Measurements from ENCODE around the gene ELOVL5.
"Not testable (repeated sequence)": the region's sequence is repeated elsewhere in the genome, so short reads cannot be mapped to it uniquely, and the experiment has no call there.

The ELOVL5 gene

DNA sequence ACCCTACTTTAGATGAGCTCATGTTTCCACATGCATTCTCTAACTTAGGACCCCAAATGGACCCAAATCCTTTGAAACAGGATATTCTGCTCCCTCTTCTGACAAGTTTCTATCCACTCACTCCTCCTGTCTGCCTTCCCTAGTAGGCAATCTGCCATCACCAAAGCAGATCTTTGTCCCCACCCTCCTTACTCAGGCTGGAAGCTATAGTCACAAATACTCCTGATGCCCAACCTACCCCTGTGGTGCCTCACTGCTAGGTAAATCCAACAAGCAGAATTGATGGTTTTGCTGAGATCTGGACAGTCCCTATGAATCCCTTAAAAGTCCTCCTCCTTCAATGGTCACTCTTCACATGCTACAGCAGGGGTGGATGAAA, 21.7 kb downstream of the ELOVL5 start:
- DNase-seq: no peak

DNA sequence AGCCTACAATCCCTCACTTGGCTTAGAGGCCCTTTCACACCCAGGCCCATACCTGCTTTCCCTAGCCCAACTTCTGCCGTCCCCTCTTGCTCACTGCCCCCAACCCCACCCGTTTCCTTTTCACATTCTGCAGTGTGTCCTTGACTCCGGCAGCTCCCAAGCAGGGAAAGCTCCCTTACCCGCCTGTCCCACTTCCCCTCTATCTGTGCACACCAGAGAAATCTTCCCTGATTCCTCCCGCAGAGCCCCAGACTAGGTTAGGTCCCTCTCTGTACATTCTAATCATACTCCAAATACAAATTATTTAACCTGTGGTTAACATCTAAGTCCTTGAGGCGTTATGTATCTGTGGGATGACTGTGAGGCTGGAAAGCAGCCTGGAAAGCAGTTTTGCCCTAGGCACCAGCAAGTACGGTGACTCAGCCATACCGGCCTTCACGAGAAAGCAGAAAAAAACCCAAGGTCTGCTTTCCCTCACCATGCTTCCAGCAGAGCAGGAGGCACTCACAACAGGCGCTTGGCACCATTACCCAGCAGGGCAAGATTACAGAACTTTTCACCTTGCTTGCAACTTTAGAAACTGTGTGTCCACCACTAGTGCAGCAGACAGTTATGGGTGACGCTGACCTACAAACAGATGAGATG, 22.3 kb downstream of the ELOVL5 start:
- no peak for DNase-seq

DNA sequence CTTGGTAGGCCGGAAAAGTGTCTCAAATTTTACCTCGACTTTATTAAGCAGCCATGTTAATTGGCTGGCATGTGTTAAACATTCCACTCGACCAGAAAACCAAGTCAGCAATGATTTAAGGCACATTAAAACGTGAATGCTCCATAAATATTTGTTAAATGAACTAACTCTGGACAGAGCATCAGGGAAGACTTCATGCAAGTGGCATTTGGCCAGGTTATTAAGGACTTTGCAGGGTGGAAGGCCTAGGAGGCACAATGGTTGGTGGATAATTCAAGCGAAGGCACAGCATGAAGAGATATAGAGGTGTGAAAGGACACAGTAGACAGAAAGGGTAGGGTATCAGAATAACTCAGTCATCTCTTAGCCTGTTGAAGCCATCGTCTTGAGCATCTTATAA, 23.0 kb downstream of the ELOVL5 start:
- DNase-seq: no peak

DNA sequence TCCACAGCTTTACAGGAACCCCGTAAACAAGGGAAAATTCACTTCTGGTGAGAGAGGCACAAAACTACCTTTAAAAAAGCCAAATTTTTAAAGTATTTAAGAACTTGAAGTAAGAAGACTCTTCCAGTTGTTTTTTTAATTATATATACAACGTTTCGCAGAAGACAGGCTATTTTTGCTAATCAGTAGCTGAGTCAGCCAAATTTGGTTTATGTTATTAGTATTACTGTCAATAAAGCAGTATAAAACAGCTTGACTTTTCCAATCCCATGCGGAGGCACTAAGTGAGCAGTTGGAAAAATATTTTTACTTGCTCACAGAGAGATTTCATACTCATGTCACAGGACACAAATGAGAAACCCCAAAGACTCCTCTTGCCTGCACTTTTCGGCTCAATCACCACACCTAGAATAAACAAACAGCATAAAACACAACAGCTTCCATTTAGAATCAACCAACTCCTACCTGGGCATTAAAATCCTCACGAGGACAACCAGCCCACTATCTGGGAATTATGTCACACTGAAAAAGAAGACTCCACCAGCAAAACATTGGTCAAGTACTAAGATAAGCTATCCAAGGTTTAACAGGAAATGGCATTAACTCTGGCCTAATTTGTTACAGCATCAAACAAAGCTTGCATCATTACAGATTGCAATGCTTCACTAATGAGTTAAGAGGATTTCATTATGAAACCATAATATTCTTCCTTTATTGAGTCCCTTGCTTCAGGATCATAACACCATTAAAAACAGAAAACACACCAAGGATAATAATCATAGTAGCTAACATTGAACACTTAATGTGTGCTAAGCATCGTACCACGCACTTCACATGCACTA, 26.3 kb downstream of the ELOVL5 start:
- no peak for DNase-seq

DNA sequence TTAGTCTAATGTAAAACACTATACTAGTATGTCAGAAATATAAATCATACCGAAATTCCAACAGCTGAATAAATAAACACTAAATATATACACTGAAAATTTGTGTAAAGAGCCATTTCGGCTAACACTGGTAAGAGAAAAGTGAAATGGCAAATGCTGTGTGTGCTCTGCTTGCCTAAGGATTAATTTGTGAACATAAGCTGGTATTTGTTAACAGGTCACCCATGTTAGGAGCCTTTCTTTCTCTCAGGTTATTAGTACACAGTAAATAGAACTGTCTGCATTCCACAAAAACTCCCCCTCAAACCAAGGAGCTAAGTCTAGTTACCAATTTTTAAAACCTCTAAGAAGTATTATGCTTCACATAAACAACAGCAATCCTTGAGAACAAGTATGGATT, 27.0 kb downstream of the ELOVL5 start:
- peak in 1 of 3 experiments; percentile 14 for DNase-seq

DNA sequence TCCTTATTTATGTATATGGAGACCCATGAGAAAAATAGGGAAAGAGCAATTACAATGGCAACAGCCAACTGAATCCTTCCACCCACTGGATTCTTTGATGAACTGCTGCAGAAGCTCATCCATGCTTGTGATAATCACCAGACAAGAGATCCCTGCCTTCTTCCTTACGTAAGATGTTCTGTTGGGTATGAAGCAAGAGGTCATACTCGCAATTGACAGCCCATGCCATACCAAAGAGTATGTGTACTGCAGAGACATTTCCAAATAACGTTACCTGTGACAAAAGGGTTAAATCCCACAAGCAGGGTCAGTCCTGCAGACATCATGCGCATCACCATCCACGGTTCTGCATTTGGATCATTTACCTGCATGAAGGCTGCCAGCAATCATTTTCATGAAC, 27.8 kb downstream of the ELOVL5 start:
- DNase-seq: no peak

DNA sequence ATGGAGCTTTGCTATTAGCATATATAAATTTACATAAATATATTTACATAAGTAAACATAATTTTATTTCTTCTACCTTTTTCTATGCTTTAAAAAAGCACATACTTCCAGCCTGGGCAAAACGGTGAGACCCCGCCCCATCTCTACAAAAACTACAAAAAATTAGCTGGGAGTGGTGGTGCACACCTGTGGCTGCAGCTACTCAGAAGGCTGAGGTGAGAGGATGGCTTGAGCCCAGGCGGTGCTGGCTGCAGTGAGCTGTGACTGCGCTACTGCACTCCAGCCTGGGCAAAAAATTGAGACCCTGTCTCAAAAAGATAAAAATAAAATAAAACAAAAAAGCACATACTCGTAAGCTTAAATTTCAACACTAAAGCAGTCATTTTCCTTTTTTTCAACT, 30.3 kb downstream of the ELOVL5 start:
- DNase-seq: no peak

DNA sequence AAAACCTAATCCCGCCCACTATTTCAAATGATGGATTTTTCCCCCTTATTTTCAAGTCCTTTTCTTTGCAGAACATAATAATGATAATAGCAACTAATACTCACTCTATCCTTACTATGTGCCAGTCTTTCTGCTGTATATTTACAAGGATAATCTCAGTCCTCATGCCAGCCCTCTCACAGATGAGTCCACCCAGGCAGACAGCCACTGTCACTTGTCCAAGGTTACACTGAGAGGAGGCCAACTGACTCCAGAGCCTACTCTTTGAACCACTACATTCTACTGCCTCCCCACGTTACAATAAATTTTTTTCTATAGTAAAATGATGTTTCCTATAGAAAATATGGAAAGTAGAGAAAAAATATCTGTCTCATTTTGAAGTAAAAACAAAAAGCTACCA, 30.9 kb downstream of the ELOVL5 start:
- no peak for DNase-seq

DNA sequence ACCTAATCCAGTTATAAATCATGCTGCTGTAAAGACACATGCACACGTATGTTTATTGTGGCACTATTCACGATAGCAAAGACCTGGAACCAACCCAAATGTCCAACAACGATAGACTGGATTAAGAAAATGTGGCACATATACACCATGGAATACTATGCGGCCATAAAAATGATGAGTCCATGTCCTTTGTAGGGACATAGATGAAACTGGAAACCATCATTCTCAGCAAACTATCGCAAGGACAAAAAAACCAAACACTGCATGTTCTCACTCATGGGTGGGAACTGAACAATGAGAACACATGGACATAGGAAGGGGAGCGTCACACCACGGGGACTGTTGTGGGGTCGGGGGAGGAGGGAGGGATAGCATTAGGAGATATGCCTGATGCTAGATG, 31.5 kb downstream of the ELOVL5 start:
- not testable (repeated sequence) for DNase-seq

DNA sequence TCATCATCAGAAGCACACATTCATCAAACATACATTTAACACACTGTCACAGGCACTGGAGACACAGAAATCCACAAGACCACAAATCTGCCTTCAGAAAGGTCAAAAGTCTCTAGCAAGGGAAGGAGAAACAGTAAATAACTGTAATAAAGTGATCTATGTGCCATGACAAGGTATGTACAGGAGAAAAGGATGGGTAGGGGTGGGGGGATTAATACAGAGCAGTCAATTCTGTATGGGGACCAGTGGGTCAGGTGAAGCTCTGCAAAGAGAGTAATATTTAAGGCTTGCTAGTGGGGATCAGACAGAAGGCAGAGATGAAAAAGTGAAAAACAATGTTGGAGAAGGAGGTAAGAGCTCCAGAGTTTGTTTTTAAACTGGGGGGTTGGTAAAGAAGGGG, 32.6 kb downstream of the ELOVL5 start:
- no peak for DNase-seq

DNA sequence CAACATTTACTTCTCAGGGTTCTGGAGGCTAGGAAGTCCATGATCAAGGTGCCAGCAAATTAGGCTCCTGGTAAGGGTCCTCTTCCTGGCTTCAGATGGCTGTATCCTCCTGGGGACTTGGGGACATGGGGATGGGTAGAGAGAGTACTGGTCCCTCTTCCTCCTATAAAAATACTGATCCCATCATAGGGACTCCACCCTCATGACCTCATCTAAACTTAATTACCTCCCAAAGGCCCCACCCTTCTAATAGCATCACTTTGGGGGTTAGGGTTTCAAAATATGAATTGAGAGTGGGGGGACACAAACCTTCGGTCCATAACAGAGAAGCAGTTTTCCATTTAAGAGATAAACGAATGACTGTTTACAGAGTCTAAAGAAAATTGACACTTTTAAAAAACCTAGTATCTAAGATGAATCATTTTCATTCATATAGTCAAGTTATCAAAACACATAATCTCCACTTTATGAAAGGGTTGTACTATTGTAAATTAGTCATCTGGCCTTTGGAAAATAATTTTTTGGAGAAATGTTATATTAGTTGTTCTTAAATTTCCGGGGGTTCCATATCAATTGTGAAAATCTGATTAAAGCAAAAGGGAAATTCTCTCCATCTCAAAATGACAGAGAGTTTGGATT, 33.5 kb downstream of the ELOVL5 start:
- DNase-seq: no peak

DNA sequence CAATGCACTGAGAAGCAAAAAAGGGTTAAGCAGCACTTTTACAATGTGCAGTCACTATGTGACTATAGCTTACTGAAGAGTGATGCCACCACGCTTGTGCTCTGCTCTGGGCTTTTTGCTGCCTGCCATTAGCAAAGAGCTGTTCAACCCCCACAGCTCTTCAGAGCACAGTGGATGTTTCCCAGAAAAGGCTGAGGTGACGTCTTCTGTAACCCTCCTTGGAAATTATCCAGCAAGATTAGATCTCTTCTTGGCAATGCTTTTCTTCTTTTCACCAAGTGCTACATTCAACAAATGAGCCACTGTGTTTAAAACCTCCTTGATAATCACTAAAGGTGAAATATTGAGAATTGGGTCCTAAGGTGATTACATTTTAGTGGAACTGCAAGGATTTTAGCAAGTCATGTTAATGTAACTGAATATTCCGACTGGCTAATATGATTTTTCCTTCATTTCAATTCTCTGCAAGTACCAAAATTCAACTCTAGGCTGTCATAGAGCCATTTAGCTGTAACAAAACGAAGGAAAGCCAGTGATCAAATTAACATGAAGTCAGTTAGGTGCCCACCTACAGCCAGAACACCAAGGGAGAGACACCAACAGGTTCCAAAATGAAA, 34.9 kb downstream of the ELOVL5 start:
- no peak for DNase-seq

DNA sequence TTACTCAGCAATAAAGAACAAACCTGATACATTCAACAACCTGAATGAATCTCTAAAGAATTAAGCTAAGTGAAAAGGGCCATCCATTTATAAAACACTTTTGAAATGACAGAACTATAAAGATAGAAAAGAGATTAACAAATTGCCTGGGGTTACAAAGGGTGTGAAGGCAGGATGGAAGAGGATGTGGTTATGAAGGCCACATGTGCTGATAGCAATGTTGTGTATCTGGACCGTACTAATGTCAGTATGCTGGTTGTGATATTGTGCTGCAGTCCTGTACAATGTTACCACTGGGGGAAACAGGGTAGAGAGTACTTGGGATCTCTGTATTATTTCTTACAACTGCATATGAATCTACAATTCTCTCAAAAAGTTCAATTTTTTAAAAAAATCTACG, 36.4 kb downstream of the ELOVL5 start:
- DNase-seq: no peak

DNA sequence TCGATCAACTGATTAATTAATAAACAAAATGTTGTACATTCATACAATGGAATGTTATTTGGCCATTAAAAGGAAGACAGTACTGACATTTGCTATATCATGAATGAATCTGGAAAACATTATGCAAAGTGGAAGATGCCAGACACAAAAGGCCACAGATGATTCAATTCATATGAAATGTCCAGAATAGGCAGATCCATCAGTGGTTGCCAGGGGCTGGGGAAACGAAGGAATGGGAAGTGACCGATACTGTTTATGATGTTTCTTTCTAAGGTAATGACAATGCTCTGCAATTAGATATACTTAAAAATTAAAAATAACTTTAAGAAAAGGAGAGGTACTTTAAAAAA, 37.2 kb downstream of the ELOVL5 start:
- DNase-seq: no peak

DNA sequence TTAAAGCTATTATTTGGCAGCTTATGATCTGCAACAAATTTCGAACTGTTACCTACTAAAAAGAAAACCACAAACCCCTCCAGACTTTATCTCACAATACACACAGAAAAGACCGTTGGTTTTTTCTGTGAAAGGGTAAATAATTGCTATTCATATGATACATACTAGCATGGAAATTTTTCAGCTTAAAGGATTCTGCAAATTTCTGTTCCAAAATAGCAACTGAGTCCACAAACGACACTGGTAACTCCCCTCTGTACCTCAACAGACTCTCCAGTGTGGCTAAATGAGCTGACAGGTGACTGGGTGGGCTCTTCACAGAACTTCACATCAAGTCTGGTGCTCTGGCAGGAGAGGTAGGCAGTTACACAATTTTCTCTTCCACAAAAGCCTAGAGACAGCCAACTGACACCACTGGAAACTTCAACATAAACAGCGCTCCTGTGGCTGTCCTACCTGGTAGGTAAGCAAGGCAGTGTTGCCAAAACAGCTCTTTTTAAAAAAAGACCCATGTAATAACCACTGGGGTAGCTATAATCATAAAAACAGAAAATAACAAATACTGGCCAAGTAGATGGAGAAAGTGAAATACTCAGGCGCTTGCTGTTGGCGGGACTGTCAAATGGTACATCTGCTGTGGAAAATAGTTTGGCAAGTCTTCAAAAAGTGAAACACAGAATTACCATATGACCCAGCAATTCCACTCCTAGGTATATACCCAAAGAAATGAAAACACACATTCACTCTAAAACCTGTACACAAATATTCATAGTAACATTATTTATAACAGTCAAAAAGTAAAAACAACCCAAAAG, 37.8 kb downstream of the ELOVL5 start:
- DNase-seq: no peak

DNA sequence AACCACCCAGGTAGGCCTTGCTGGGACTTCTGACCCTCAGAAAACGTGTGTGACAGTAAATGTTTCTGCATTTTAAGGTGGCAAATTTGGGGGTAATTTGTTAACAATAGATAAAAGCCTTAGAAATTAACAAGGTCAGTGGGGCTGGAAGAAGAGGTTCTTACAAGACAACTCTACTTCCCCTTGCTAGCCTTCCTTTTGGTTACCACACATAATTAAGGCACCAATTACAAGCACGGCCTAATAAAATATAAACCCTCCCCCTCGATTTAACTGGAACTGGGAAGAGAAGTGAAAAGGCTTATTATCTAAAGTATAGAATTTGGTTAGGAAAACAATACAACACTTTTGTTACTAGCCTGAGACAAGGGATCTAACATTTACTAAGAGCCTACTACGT, 38.8 kb downstream of the ELOVL5 start:
- DNase-seq: no peak

DNA sequence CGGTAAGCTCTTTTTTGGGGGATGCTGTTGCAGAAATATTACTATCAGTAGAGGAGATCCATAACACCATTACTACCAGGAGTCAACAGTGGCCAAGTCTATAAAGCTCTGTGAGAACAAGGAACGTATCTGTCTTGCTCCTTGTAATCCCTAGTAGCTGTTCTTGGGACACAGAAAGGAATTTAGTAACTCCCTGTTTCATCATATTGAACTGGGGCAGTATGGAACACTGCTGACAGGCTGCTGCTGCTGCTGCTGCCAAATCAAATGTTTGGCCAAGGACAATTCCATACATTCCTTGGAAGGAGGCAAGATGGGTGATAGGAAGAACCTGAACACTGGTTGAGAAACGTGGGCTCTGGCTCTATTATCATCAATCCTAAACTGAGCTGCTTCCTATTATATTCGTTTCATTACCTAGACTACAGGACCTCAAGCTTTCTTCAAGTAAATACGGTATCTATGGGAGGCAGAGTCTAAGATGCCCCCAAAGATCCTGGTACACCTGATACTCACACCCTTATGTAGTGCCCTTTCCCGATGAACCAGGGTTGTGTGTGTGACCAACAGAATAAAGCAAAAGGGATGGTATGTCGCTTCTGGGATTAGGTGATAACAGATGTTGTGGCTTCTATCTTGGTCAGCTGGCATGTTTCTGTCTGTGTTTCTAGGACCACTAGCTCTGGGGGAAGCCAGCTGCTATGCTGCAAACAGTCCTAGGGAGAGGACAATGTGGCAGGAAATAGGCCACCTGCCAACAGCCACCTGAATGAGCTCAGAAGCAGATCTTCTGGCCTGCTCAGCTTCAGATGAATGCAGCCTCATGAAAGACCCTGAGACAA, 39.5 kb downstream of the ELOVL5 start:
- peak in 2 of 3 experiments; percentile 20 to 25 for DNase-seq

DNA sequence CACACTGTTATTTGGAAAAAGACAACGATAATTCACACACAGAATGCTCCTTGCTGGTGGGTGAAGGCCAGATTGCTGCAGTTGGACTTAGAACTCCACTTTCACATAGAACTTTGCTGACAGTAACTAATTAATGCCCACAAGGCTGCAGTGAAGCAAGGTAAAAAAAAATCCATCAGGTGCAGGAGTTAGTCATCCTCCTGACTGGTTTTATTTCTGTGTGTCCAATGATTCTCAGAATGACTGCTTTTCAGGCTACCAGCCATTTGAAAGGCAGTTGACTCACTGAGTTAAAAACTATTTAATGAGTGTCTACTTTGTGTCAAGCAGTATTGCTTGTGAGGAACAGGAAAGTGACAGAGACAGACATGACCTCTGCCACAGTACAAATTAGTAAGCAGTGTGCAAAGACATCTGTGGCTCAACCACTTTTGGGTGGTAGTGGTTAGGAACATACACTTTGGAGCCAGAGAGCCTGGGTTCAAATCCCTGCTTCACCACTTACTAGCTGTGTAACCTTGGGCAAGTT, 41.9 kb downstream of the ELOVL5 start:
- no peak for DNase-seq

DNA sequence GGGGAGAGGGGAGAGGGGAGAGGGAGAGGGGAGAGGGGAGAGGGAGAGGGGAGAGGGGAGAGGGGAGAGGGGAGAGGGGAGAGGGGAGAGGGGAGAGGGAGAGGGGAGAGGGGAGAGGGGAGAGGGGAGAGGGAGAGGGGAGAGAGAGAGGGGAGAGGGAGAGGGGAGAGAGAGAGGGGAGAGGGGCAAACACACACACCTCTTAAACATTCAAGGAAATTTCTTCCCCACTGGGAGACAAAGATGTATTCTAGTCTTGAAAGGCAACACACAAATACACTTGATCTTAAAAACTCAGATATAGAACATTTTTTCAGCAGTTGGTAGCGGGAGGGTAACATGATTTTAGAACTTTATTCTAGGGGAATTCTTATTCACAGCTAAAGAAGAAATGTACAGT, 42.5 kb downstream of the ELOVL5 start:
- not testable (repeated sequence) for DNase-seq

DNA sequence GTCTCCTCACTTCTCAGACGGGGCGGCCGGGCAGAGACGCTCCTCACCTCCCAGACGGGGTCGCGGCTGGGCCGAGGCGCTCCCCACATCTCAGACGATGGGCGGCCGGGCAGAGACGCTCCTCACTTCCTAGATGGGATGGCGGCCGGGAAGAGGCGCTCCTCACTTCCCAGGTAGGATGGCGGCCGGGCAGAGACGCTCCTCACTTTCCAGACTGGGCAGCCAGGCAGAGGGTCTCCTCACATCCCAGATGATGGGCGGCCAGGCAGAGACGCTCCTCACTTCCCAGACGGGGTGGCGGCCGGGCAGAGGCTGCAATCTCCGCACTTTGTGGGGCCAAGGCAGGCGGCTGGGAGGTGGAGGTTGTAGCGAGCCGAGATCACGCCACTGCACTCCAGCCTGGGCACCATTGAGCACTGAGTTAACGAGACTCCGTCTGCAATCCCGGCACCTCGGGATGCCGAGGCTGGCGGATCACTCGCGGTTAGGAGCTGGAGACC, 43.2 kb downstream of the ELOVL5 start:
- DNase-seq: not testable (repeated sequence)

DNA sequence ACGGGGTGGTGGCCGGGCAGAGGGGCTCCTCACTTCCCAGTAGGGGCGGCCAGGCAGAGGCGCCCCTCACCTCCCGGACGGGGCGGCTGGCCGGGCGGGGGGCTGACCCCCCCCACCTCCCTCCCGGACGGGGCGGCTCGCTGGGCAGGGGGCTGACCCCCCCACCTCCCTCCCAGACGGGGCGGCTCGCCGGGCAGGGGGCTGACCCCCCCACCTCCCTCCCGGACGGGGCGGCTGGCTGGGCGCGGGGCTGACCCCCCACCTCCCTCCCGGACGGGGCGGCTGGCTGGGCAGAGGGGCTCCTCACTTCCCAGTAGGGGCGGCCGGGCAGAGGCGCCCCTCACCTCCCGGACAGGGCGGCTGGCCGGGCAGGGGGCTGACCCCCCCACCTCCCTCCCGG, 43.8 kb downstream of the ELOVL5 start:
- not testable (repeated sequence) for DNase-seq
